IMR-90 (cell line): ENCODE data around the gene PIM3. TPM values are rescaled to one million over a fixed set of nuclear protein-coding genes. Genes with fewer than 3 reads are reported as not detected.
A peak's percentile ranks its signal among the peaks of the same experiment; 100 is the strongest.

ENCODE experiments used
- ATAC-seq: fragments of 200-7000 bp; cut with Tn5 transposase; 2 replicates; pipeline ENCODE4 v1.9.1; 2020; ENCODE audit warnings: low read depth, mild to moderate bottlenecking, moderate library complexity
- BruUV-seq: library from RNA; stranded (reverse); fragments of 400-500 nt; replicated peaks from 2 replicates; lab custom pipeline; 2021; lab: Mats Ljungman, UMichigan
- CTCF ChIA-PET: fragments of 300-600 bp; formaldehyde crosslinking; extraction: SDS; loops from one replicate; lab custom pipeline; 2021; ENCODE audit warnings: antibody characterized with exemption; lab: Yijun Ruan, JAX
- POLR2A ChIA-PET: fragments of 300-600 bp; sonication (Branson Sonifier 250); formaldehyde crosslinking; loops from one replicate; lab custom pipeline; 2022; ENCODE audit warnings: antibody characterized with exemption; ENCODE audit not compliant: unreplicated experiment; lab: Charles Lee
- DNase-seq: peaks from one replicate; pipeline ENCODE4 v3.0.0; 2013
- H2AFZ ChIP-seq: replicated peaks from 2 replicates; pipeline ENCODE3; 2013; ENCODE audit warnings: low read length, mild to moderate bottlenecking; ENCODE audit not compliant: poor library complexity
- H2AK5ac ChIP-seq: 2 replicates; pipeline ENCODE4 v1.6.1; 2013; ENCODE audit warnings: low read depth, low read length, inconsistent platforms
- H2AK9ac ChIP-seq: replicated peaks from 2 replicates; pipeline ENCODE3; 2013; ENCODE audit warnings: mild to moderate bottlenecking, low read depth, low read length, moderate library complexity; ENCODE audit not compliant: poor library complexity
- H2BK120ac ChIP-seq: 2 replicates; pipeline ENCODE4 v1.6.1; 2013; ENCODE audit warnings: low read depth, low read length, inconsistent platforms
- H2BK15ac ChIP-seq: 3 replicates; pipeline ENCODE4 v1.6.1; 2013; ENCODE audit warnings: low read depth, low read length, inconsistent platforms
- H2BK20ac ChIP-seq: 2 replicates; pipeline ENCODE4 v1.6.1; 2013; ENCODE audit warnings: low read depth, mild to moderate bottlenecking, inconsistent platforms, low read length, moderate library complexity
- H2BK5ac ChIP-seq: 2 replicates; pipeline ENCODE4 v1.6.1; 2013; ENCODE audit warnings: mild to moderate bottlenecking, low read depth, low read length, inconsistent platforms; ENCODE audit not compliant: poor library complexity, severe bottlenecking
- H3K14ac ChIP-seq: replicated peaks from 2 replicates; pipeline ENCODE4 v1.6.1; 2013; ENCODE audit warnings: low read depth, low read length, inconsistent platforms
- H3K18ac ChIP-seq: 2 replicates; pipeline ENCODE4 v1.6.1; 2013; ENCODE audit warnings: low read depth, low read length, control low read depth
- H3K23ac ChIP-seq: 2 replicates; pipeline ENCODE4 v1.6.1; 2013; ENCODE audit warnings: low read depth, low read length, inconsistent platforms
- H3K27ac ChIP-seq: 2 replicates; pipeline ENCODE4 v1.5.1; 2013; ENCODE audit warnings: mild to moderate bottlenecking, control low read depth, low read length; ENCODE audit not compliant: insufficient read depth
- H3K27me3 ChIP-seq: 2 replicates; pipeline ENCODE4 v1.6.1; 2013; ENCODE audit warnings: low read length; ENCODE audit not compliant: control insufficient read depth, insufficient read depth
- H3K36me3 ChIP-seq: 2 replicates; pipeline ENCODE4 v1.6.1; 2013; ENCODE audit warnings: low read length, mixed read lengths; ENCODE audit not compliant: control insufficient read depth, insufficient read depth
- H3K4ac ChIP-seq: 2 replicates; pipeline ENCODE4 v1.6.1; 2013; ENCODE audit warnings: low read depth, low read length, inconsistent platforms
- H3K4me1 ChIP-seq: 2 replicates; pipeline ENCODE4 v1.6.1; 2013; ENCODE audit warnings: low read length, mixed read lengths; ENCODE audit not compliant: control insufficient read depth, insufficient read depth
- H3K4me2 ChIP-seq: 2 replicates; pipeline ENCODE4 v1.6.1; 2013; ENCODE audit warnings: low read depth, mild to moderate bottlenecking, control low read depth, low read length, moderate library complexity
- H3K4me3 ChIP-seq: 2 replicates; pipeline ENCODE4 v1.5.1; 2013; ENCODE audit warnings: low read depth, mild to moderate bottlenecking, control low read depth, low read length, moderate library complexity; ENCODE audit not compliant: insufficient read depth
- H3K56ac ChIP-seq: 2 replicates; pipeline ENCODE4 v1.6.1; 2013; ENCODE audit warnings: low read length, inconsistent platforms; ENCODE audit not compliant: insufficient read depth; ENCODE audit errors: extremely low read depth
- H3K79me1 ChIP-seq, 2 experiments: 2 replicates each; pipeline ENCODE4 v1.6.1; 2013; ENCODE audit warnings: low read length in 2 of 2, inconsistent platforms in 1 of 2, low read depth in 1 of 2
- H3K9ac ChIP-seq: 2 replicates; pipeline ENCODE4 v1.6.1; 2013; ENCODE audit warnings: low read depth, low read length, control low read depth
- H3K9me1 ChIP-seq: 2 replicates; pipeline ENCODE4 v1.6.1; 2013; ENCODE audit warnings: low read length, inconsistent platforms; ENCODE audit not compliant: insufficient read depth
- H3K9me3 ChIP-seq: 2 replicates; pipeline ENCODE4 v1.6.1; 2013; ENCODE audit warnings: low read length; ENCODE audit not compliant: control insufficient read depth, insufficient read depth
- H4K20me1 ChIP-seq: 2 replicates; pipeline ENCODE4 v1.6.1; 2013; ENCODE audit warnings: low read length, inconsistent platforms; ENCODE audit not compliant: insufficient read depth
- H4K5ac ChIP-seq: 2 replicates; pipeline ENCODE4 v1.6.1; 2013; ENCODE audit warnings: mild to moderate bottlenecking, low read depth, low read length, control low read depth
- H4K8ac ChIP-seq, 2 experiments: 2 replicates each; pipeline ENCODE4 v1.6.1; 2013; ENCODE audit warnings: low read depth in 2 of 2, low read length in 2 of 2, control low read depth in 1 of 2, inconsistent platforms in 1 of 2
- H4K91ac ChIP-seq: 2 replicates; pipeline ENCODE4 v1.6.1; 2013; ENCODE audit warnings: low read depth, low read length, inconsistent platforms; ENCODE audit not compliant: insufficient read depth
- BHLHE40 ChIP-seq: fragments of 150-350 bp; IDR thresholded peaks from 2 replicates; pipeline ENCODE4 v1.6.1; 2016; ENCODE audit warnings: mild to moderate bottlenecking, low read depth, low read length
- CEBPB ChIP-seq: IDR thresholded peaks from 2 replicates; pipeline ENCODE4 v1.6.1; 2012; ENCODE audit warnings: low read depth, low read length, improper control_type of control experiment
- CHD1 ChIP-seq: IDR thresholded peaks from 2 replicates; pipeline ENCODE4 v1.6.1; 2012; ENCODE audit warnings: low read depth, low read length, improper control_type of control experiment
- FOS ChIP-seq: fragments of 150-350 bp; IDR thresholded peaks from 2 replicates; pipeline ENCODE4 v1.6.1; 2016; ENCODE audit warnings: low read depth, low read length
- MAFK ChIP-seq: IDR thresholded peaks from 2 replicates; pipeline ENCODE4 v1.6.1; 2012; ENCODE audit warnings: low read depth, low read length, improper control_type of control experiment
- MAZ ChIP-seq: IDR thresholded peaks from 2 replicates; pipeline ENCODE4 v1.6.1; 2012; ENCODE audit warnings: low read depth, mild to moderate bottlenecking, low read length, improper control_type of control experiment, moderate library complexity, borderline replicate concordance
- MXI1 ChIP-seq: IDR thresholded peaks from 2 replicates; pipeline ENCODE4 v1.6.1; 2012; ENCODE audit warnings: low read depth, mild to moderate bottlenecking, low read length, moderate library complexity, borderline replicate concordance
- NFE2L2 ChIP-seq: fragments of 150-350 bp; IDR thresholded peaks from 2 replicates; pipeline ENCODE4 v1.6.1; 2016; ENCODE audit warnings: low read depth, mild to moderate bottlenecking, low read length
- POLR2A ChIP-seq: IDR thresholded peaks from 2 replicates; pipeline ENCODE4 v1.6.1; 2012; ENCODE audit warnings: mild to moderate bottlenecking, low read depth, low read length
- RAD21 ChIP-seq: IDR thresholded peaks from 2 replicates; pipeline ENCODE4 v1.6.1; 2012; ENCODE audit warnings: low read length, improper control_type of control experiment
- RCOR1 ChIP-seq: IDR thresholded peaks from 2 replicates; pipeline ENCODE4 v1.6.1; 2012; ENCODE audit warnings: mild to moderate bottlenecking, low read length, improper control_type of control experiment; ENCODE audit not compliant: insufficient replicate concordance
- RFX5 ChIP-seq: IDR thresholded peaks from 2 replicates; pipeline ENCODE4 v1.8.0; 2012; ENCODE audit warnings: low read depth, mild to moderate bottlenecking, low read length, moderate library complexity
- SMC3 ChIP-seq: fragments of 150-350 bp; IDR thresholded peaks from 2 replicates; pipeline ENCODE4 v1.6.1; 2016; ENCODE audit warnings: low read depth, mild to moderate bottlenecking, antibody characterized with exemption, low read length, moderate library complexity
- WGBS, 2 experiments: methylation state at CpG; one replicate each; pipeline versions ENCODE4 v1.1.5 to v1.1.7; 2013; ENCODE audit warnings: missing lambda C conversion rate in 2 of 2; ENCODE audit not compliant: insufficient read length in 1 of 2; ENCODE audit errors: extremely low coverage in 2 of 2; 5-methylcytosine and 5-hydroxymethylcytosine counted together
- dilution Hi-C: fragments of 300-500 bp; cut with HindIII; formaldehyde crosslinking; loops from one replicate; pipeline ENCODE4 v1.14.3; 2018; ENCODE audit warnings: low sequenced_read_pairs; ENCODE audit not compliant: unreplicated experiment
- in situ Hi-C: fragments of 300-500 bp; cut with MboI; formaldehyde crosslinking; loops from 3 replicates; pipeline ENCODE4 v1.14.3; 2019; ENCODE audit warnings: low sequenced_read_pairs, inconsistent platforms, mixed read lengths
- intact Hi-C: fragments of 100-400 bp; cut with micrococcal nuclease; formaldehyde crosslinking; loops from 2 replicates; pipeline ENCODE4 v1.10.0; 2022
- polyA plus RNA-seq, 3 experiments: library from polyadenylated mRNA; depleted of rRNA; stranded (reverse); fragments of >200 nt; gene quantifications; 2 replicates each; pipeline ENCODE4 v1.2.3, GENCODE V29; 2012; ENCODE audit warnings: low replicate concordance in 1 of 3
- total RNA-seq: library from RNA; depleted of rRNA; stranded (reverse); fragments of >200 nt; gene quantifications from 2 replicates; pipeline ENCODE4 v1.2.3, GENCODE V29; 2012
- TF ChIP-seq, protein P1 (sequence below): fragments of 150-350 bp; IDR thresholded peaks from 2 replicates; pipeline ENCODE4 v1.6.1; 2016; ENCODE audit warnings: low read depth, mild to moderate bottlenecking, low read length, moderate library complexity, borderline replicate concordance
- TF ChIP-seq, protein P2 (sequence below): conservative IDR thresholded peaks from 2 replicates; pipeline ENCODE4 v1.5.1; 2012; ENCODE audit warnings: mild to moderate bottlenecking, low read depth, low read length, improper control_type of control experiment
- TF ChIP-seq, protein P3 (sequence below): fragments of 150-350 bp; IDR thresholded peaks from 2 replicates; pipeline ENCODE4 v1.6.1; 2017; ENCODE audit warnings: mild to moderate bottlenecking, antibody characterized with exemption, low read length, low read depth

Gene PIM3
- total and polyA plus RNA-seq, 2 of the 4 experiments (the other 2 are of a cell fraction): 8.6 to 24.7 TPM

DNA sequence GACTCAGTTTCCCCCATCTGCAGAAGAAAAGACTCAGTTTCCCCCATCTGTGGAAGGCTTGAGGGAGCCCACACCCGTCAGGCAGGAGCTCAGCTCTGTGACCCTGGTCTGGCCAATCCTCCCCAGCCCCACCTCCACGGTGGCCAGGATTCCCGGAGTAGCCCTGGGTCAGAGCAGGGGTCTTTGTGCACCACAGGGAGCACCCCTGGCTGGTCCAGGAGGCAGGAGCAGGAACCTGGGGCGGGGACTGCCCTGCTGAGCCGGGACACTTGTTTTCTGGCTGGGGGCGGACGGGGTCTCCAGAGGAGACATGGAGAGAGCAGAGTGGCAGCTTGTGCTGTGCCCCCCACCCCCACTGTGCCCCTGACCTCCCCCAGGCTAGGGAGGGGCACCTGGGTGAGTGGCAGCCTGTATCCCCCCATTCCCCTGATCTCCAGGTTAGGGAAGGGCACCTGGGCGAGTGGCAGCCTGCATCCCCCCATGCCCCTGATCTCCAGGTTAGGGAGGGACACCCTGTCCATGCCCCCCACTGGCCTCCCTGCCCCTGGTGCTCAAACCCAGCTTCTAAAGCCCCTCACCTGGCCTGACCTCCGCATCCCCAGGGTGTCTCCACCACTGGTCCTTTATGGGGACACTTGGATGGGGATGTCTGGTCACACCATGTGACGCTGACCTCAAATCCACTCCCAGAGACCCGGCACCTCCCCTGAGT is 33.2 kb downstream of the PIM3 start:
- H3K79me1 ChIP-seq: no peaks in the 10 kb centered on the region
- no peak overlapping the region for H4K5ac ChIP-seq
- H3K9me3 ChIP-seq: peaks cover 14% of the 10 kb centered on the region
- dilution Hi-C loops (no loop called here), in situ Hi-C loops (no loop called here), intact Hi-C loops (no loop called here)
- H3K4me2 ChIP-seq: no peak overlapping the region
- H3K14ac ChIP-seq: no peak overlapping the region
- ChIA-PET CTCF (interaction anchor here (1.1 kb wide), 1 partner anchor 63 kb away, joined by 3 read pairs; no protein-coding TSS in a partner anchor), POLR2A (no interaction called here)
- H2BK20ac ChIP-seq: no peak overlapping the region
- BruUV-seq: no TSS peak
- H3K4me1 ChIP-seq: no peaks in the 10 kb centered on the region
- H4K20me1 ChIP-seq: no peaks in the 10 kb centered on the region
- H3K9me1 ChIP-seq: peaks cover 4% of the 10 kb centered on the region; the same call in 1 of the 2 replicates
- no peak overlapping the region for H3K4ac ChIP-seq
- H2AK5ac ChIP-seq: no peak overlapping the region
- H4K91ac ChIP-seq: no peak overlapping the region
- TF ChIP-seq RFX5: no peak
- TF ChIP-seq RCOR1: no peak
- TF ChIP-seq, protein P1, sequence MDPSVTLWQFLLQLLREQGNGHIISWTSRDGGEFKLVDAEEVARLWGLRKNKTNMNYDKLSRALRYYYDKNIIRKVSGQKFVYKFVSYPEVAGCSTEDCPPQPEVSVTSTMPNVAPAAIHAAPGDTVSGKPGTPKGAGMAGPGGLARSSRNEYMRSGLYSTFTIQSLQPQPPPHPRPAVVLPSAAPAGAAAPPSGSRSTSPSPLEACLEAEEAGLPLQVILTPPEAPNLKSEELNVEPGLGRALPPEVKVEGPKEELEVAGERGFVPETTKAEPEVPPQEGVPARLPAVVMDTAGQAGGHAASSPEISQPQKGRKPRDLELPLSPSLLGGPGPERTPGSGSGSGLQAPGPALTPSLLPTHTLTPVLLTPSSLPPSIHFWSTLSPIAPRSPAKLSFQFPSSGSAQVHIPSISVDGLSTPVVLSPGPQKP: no peak
- no peak for TF ChIP-seq CEBPB
- no peak for TF ChIP-seq SMC3
- TF ChIP-seq, protein P2, sequence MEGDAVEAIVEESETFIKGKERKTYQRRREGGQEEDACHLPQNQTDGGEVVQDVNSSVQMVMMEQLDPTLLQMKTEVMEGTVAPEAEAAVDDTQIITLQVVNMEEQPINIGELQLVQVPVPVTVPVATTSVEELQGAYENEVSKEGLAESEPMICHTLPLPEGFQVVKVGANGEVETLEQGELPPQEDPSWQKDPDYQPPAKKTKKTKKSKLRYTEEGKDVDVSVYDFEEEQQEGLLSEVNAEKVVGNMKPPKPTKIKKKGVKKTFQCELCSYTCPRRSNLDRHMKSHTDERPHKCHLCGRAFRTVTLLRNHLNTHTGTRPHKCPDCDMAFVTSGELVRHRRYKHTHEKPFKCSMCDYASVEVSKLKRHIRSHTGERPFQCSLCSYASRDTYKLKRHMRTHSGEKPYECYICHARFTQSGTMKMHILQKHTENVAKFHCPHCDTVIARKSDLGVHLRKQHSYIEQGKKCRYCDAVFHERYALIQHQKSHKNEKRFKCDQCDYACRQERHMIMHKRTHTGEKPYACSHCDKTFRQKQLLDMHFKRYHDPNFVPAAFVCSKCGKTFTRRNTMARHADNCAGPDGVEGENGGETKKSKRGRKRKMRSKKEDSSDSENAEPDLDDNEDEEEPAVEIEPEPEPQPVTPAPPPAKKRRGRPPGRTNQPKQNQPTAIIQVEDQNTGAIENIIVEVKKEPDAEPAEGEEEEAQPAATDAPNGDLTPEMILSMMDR: no peak
- TF ChIP-seq NFE2L2: no peak
- no peak for TF ChIP-seq MAFK
- TF ChIP-seq RAD21: no peak
- no peak for TF ChIP-seq FOS
- no peak for TF ChIP-seq CHD1
- no peak for TF ChIP-seq BHLHE40
- no peak for TF ChIP-seq MXI1
- TF ChIP-seq, protein P3, sequence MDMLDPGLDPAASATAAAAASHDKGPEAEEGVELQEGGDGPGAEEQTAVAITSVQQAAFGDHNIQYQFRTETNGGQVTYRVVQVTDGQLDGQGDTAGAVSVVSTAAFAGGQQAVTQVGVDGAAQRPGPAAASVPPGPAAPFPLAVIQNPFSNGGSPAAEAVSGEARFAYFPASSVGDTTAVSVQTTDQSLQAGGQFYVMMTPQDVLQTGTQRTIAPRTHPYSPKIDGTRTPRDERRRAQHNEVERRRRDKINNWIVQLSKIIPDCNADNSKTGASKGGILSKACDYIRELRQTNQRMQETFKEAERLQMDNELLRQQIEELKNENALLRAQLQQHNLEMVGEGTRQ: no peak
- no peak for TF ChIP-seq POLR2A
- TF ChIP-seq MAZ: no peak
- H3K36me3 ChIP-seq: no peaks in the 10 kb centered on the region
- H2BK15ac ChIP-seq: no peak overlapping the region
- H3K9ac ChIP-seq: no peak overlapping the region
- H2AK9ac ChIP-seq: no peak overlapping the region
- no peak overlapping the region for H2BK120ac ChIP-seq
- H2AFZ ChIP-seq: peak overlapping the region; percentile 79
- DNase-seq (no peak), ATAC-seq (no peak)
- H3K27me3 ChIP-seq: no peaks in the 10 kb centered on the region
- no peak overlapping the region for H3K56ac ChIP-seq
- no peak overlapping the region for H2BK5ac ChIP-seq
- no peak overlapping the region for H3K18ac ChIP-seq
- no peak overlapping the region for H3K27ac ChIP-seq
- no peak overlapping the region for H3K4me3 ChIP-seq
- H3K23ac ChIP-seq: no peak overlapping the region
- WGBS, 2 experiments: 20% methylated on average over 3 of the region's 11 CpGs; no CpG with 5 or more reads in 1 of the 2 experiments
- no peak overlapping the region for H4K8ac ChIP-seq
